ENCODE data around the gene TRAF4. TPM values are rescaled to one million over a fixed set of nuclear protein-coding genes. Genes with fewer than 3 reads are reported as not detected.
"Not testable (repeated sequence)": the region's sequence is repeated elsewhere in the genome, so short reads cannot be mapped to it uniquely, and the experiment has no call there.

Gene TRAF4
- total RNA-seq, 1 experiment from 2014 or later: 57.5 TPM

GRCh38 chr17:28783161-28783560 is 39.4 kb downstream of the TRAF4 start:
- DNase-seq (ENCODE audit: low read depth): no peak

GRCh38 chr17:28788100-28788499 is 44.3 kb downstream of the TRAF4 start:
- no peak for DNase-seq (ENCODE audit: low read depth)

DNA sequence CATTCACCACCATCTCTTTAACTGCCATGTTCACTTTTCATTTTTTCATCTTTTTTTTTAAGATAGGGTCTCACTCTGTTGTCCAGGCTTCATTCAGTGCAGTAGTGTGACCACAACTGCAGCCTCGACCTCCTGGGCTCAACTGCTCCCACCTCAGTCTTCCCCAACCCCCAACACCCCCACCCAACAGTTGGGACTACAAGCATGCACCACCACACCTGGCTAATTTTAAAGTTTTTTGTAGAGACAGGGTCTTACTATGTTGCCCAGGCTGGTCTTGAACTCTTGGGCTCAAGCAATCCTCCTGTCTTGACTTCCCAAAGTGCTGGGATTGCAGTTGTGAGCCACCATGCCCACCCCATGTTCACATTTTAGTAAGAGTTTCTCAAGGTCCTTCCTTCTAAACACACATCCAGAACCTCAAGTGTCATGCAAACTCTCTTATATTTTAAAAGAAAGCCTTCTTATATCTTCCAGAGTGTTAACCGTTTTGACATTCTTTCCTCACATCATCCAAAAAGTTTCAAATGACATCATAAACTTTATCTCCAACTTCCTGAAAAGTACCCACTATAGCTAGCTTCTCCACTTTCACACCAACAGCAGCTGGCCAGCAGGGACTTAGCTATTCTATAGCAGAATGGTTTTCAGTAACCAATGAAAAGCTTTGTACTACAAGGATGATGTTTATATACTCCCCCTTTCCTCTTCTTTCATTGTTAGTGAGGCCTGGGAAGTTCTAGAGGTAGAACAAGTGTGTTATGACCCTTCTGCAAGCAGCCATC is 49.3 kb downstream of the TRAF4 start:
- DNase-seq (ENCODE audit: low read depth): peak; percentile 32

DNA sequence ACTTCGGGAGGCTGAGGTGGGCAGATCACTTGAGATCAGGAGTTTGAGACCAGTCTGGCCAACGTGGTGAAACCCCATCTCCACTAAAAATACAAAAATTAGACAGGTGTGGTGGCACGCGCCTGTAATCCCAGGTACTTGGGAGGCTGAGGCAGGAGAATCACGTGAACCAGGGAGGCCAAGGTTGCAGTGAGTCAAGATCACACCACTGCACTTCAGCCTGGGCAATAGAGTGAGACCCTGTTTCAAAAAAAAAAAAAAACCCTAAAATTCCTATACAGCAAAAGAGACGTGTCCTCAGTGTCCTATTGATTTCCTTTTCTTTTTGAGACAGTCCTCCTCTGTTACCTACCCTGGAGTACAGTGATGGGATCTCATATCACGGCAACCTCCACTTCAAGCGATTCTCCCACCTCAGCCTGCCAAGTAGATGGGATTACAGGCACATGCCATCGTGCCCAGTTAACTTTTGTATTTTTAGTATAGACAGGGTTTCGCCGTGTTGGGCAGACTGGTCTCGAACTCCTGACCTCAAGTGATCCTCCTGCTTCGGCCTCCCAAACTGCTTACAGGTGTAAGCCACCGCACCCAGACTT is 51.1 kb downstream of the TRAF4 start:
- not testable (repeated sequence) for DNase-seq (ENCODE audit: low read depth)

GRCh38 chr17:28796062-28796461 is 52.3 kb downstream of the TRAF4 start:
- no peak for DNase-seq (ENCODE audit: low read depth)

Other genes with a start within 250 kb of the TRAF4 start
- gene FOXN1, start 237.7 kb upstream of the TRAF4 start, total RNA-seq (2014; rRNA removed): not detected in 2 replicates
- gene UNC119, start 191.4 kb upstream of the TRAF4 start, total RNA-seq (2014; rRNA removed): 44.3 and 47.6 TPM in 2 replicates
- 45.2 and 65.0 TPM in 2 replicates for gene PIGS, start 172.5 kb upstream of the TRAF4 start, total RNA-seq (2014; rRNA removed)
- gene ALDOC, start 167.1 kb upstream of the TRAF4 start, total RNA-seq (2014; rRNA removed): 38.5 and 47.4 TPM in 2 replicates
- 89.8 and 106 TPM in 2 replicates for gene SPAG5, start 145.0 kb upstream of the TRAF4 start, total RNA-seq (2014; rRNA removed)
- gene RSKR, start 129.8 kb upstream of the TRAF4 start, total RNA-seq (2014; rRNA removed): 3.5 and 6.1 TPM in 2 replicates
- 119 and 139 TPM in 2 replicates for gene BLTP2, start 98.9 kb upstream of the TRAF4 start, total RNA-seq (2014; rRNA removed)
- gene SDF2, start 82.1 kb upstream of the TRAF4 start, total RNA-seq (2014; rRNA removed): 47.5 and 47.6 TPM in 2 replicates
- gene SUPT6H, start 81.8 kb upstream of the TRAF4 start, total RNA-seq (2014; rRNA removed): 31.8 and 39.8 TPM in 2 replicates
- gene PROCA1, start 32.1 kb upstream of the TRAF4 start, total RNA-seq (2014; rRNA removed): 1.2 and 2.4 TPM in 2 replicates
- gene RAB34, start 26.1 kb upstream of the TRAF4 start, total RNA-seq (2014; rRNA removed): 396 and 449 TPM in 2 replicates
- gene RPL23A, start 24.0 kb upstream of the TRAF4 start, total RNA-seq (2014; rRNA removed): 312 and 418 TPM in 2 replicates
- gene TLCD1, start 17.8 kb upstream of the TRAF4 start, total RNA-seq (2014; rRNA removed): 9.2 and 9.9 TPM in 2 replicates
- 2.2 and 3.4 TPM in 2 replicates for gene NEK8, start 15.2 kb upstream of the TRAF4 start, total RNA-seq (2014; rRNA removed)
- gene FAM222B, start 98.8 kb downstream of the TRAF4 start, total RNA-seq (2014; rRNA removed): 16.2 and 18.0 TPM in 2 replicates
- gene ERAL1, start 111.0 kb downstream of the TRAF4 start, total RNA-seq (2014; rRNA removed): 41.3 and 49.2 TPM in 2 replicates
- gene FLOT2, start 153.7 kb downstream of the TRAF4 start, total RNA-seq (2014; rRNA removed): 23.7 and 31.6 TPM in 2 replicates
- gene DHRS13, start 159.1 kb downstream of the TRAF4 start, total RNA-seq (2014; rRNA removed): 4.6 and 5.2 TPM in 2 replicates
- 28.2 and 29.0 TPM in 2 replicates for gene PHF12, start 207.5 kb downstream of the TRAF4 start, total RNA-seq (2014; rRNA removed)

Measured in LHCN-M2 (cell line).